HT-29 (cell line): ENCODE data around the gene PCDH9. TPM values are rescaled to one million over a fixed set of nuclear protein-coding genes. Genes with fewer than 3 reads are reported as not detected.
A peak's percentile ranks its signal among the peaks of the same experiment; 100 is the strongest.

Experiments
- DNase-seq: peaks from one replicate; pipeline ENCODE4 v3.0.0-alpha.2; 2015; ENCODE audit warnings: low spot score
- total RNA-seq: library from RNA; depleted of rRNA; stranded (reverse); fragments of >200 nt; shearing (Covaris generic); gene quantifications from 2 replicates; pipeline ENCODE4 v1.2.3, GENCODE V29; 2014

The PCDH9 gene
- total RNA-seq, 1 experiment from 2014 or later, result not detected

- no peak for DNase-seq
Observed at GRCh38 chr13:67225252-67226159, 4.6 kb downstream of the PCDH9 start.

- peak; percentile 88 for DNase-seq
Observed at GRCh38 chr13:67224148-67224846, 5.8 kb downstream of the PCDH9 start.

- no peak for DNase-seq
Observed at GRCh38 chr13:67223742-67224141, 6.4 kb downstream of the PCDH9 start.

GRCh38 chr13:67223024-67223423, 7.1 kb downstream of the PCDH9 start:
- DNase-seq, result no peak

- no peak for DNase-seq
Observed at GRCh38 chr13:67221630-67222226, 8.4 kb downstream of the PCDH9 start.

GRCh38 chr13:67219113-67219512, 11.0 kb downstream of the PCDH9 start:
- no peak for DNase-seq

- no peak for DNase-seq
Observed at GRCh38 chr13:67217880-67218279, 12.3 kb downstream of the PCDH9 start.

- DNase-seq, result no peak
Observed at GRCh38 chr13:67216864-67217263, 13.3 kb downstream of the PCDH9 start.

- no peak for DNase-seq
Observed at GRCh38 chr13:67210208-67210607, 19.9 kb downstream of the PCDH9 start.

- DNase-seq, result no peak
Observed at GRCh38 chr13:67208552-67208951, 21.6 kb downstream of the PCDH9 start.

GRCh38 chr13:67204764-67205163, 25.4 kb downstream of the PCDH9 start:
- DNase-seq, result peak; percentile 59

GRCh38 chr13:67200605-67201004, 29.5 kb downstream of the PCDH9 start:
- DNase-seq, result no peak

GRCh38 chr13:67200183-67200582, 30.0 kb downstream of the PCDH9 start:
- no peak for DNase-seq

GRCh38 chr13:67197704-67198103, 32.4 kb downstream of the PCDH9 start:
- DNase-seq, result no peak

GRCh38 chr13:67193979-67194378, 36.2 kb downstream of the PCDH9 start:
- no peak for DNase-seq

- DNase-seq, result no peak
Observed at GRCh38 chr13:67192751-67193150, 37.4 kb downstream of the PCDH9 start.

- DNase-seq, result no peak
Observed at GRCh38 chr13:67186995-67187569, 43.1 kb downstream of the PCDH9 start.

GRCh38 chr13:67184247-67184646, 45.9 kb downstream of the PCDH9 start:
- DNase-seq, result no peak

GRCh38 chr13:67183151-67183550, 47.0 kb downstream of the PCDH9 start:
- no peak for DNase-seq

- no peak for DNase-seq
Observed at GRCh38 chr13:67175836-67176459, 54.2 kb downstream of the PCDH9 start.

GRCh38 chr13:67168384-67168783, 61.8 kb downstream of the PCDH9 start:
- DNase-seq, result no peak

GRCh38 chr13:67167420-67167819, 62.7 kb downstream of the PCDH9 start:
- no peak for DNase-seq
